ENCODE data around the gene FOXO6.

DNA sequence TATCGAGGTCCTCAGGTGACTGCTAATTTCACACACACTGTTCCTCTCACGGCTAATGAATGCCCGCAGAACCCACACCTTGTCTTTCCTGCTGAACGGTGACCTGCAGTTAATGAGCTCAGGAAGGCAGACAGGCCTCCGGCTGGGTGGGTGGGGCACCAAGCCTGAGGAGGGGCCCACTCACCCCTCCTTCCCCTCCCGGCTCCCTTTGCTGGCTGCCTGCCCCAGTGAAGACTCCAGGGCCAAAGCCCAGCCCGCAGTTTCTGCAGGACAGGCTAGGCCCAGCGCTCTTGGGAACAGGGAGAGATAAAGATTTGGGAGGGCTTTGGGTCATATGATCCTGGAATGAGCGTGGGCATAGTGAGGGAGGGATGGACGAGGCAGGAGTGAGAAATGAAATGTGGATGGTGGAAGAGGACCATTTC is 26.4 kb downstream of the FOXO6 start:
- TF ChIP-seq, protein P1, sequence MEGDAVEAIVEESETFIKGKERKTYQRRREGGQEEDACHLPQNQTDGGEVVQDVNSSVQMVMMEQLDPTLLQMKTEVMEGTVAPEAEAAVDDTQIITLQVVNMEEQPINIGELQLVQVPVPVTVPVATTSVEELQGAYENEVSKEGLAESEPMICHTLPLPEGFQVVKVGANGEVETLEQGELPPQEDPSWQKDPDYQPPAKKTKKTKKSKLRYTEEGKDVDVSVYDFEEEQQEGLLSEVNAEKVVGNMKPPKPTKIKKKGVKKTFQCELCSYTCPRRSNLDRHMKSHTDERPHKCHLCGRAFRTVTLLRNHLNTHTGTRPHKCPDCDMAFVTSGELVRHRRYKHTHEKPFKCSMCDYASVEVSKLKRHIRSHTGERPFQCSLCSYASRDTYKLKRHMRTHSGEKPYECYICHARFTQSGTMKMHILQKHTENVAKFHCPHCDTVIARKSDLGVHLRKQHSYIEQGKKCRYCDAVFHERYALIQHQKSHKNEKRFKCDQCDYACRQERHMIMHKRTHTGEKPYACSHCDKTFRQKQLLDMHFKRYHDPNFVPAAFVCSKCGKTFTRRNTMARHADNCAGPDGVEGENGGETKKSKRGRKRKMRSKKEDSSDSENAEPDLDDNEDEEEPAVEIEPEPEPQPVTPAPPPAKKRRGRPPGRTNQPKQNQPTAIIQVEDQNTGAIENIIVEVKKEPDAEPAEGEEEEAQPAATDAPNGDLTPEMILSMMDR (IDR thresholded peaks at IDR 0.05) = no peak
- no peak for TF ChIP-seq TAF1 (IDR thresholded peaks at IDR 0.05; ENCODE audit: borderline replicate concordance, low read depth, low read length)
